Epithelial cell of proximal tubule (primary cell): Measurements from ENCODE around the gene CDH18. TPM values are rescaled to one million over a fixed set of nuclear protein-coding genes. Genes with fewer than 3 reads are reported as not detected.

Experiments
- DNase-seq: peaks from one replicate; pipeline ENCODE4 v3.0.0-alpha.2; 2011; ENCODE audit warnings: low read depth
- H3K4me3 ChIP-seq: 2 replicates; pipeline ENCODE4 v1.5.1; 2011; ENCODE audit warnings: low read depth, mild to moderate bottlenecking, low read length
- CTCF ChIP-seq: conservative IDR thresholded peaks from 2 replicates; pipeline ENCODE4 v1.5.1; 2012; ENCODE audit warnings: low read depth, mild to moderate bottlenecking, low read length
- total RNA-seq: library from RNA; depleted of rRNA; stranded (reverse); fragments of >200 nt; gene quantifications from 2 replicates; pipeline ENCODE4 v1.2.3, GENCODE V29; 2015

The CDH18 gene
- total RNA-seq, 1 donor from 2014 or later, result not detected

GRCh38 chr5:19685473-19685872, 302.5 kb downstream of the CDH18 start:
- no peak for DNase-seq
- no peak for TF ChIP-seq CTCF
- H3K4me3 ChIP-seq, result no peak overlapping the region

- no peak overlapping the region for H3K4me3 ChIP-seq
- DNase-seq, result no peak
- no peak for TF ChIP-seq CTCF
These were observed 311.1 kb downstream of the CDH18 start for GRCh38 chr5:19676895-19677294.

GRCh38 chr5:19660679-19661078, 327.3 kb downstream of the CDH18 start:
- no peak for DNase-seq
- TF ChIP-seq CTCF, result no peak
- H3K4me3 ChIP-seq, result no peak overlapping the region

GRCh38 chr5:19655627-19656026, 332.4 kb downstream of the CDH18 start:
- no peak for DNase-seq
- no peak overlapping the region for H3K4me3 ChIP-seq
- TF ChIP-seq CTCF, result no peak

- no peak for DNase-seq
- no peak overlapping the region for H3K4me3 ChIP-seq
- TF ChIP-seq CTCF, result no peak
These were observed 349.5 kb downstream of the CDH18 start for GRCh38 chr5:19638461-19638860.

- no peak for TF ChIP-seq CTCF
- H3K4me3 ChIP-seq, result no peak overlapping the region
- DNase-seq, result no peak
These were observed 357.1 kb downstream of the CDH18 start for GRCh38 chr5:19630876-19631275.

GRCh38 chr5:19626211-19626610, 361.8 kb downstream of the CDH18 start:
- TF ChIP-seq CTCF, result no peak
- no peak overlapping the region for H3K4me3 ChIP-seq
- DNase-seq, result no peak
